Calu3 (cell line): ENCODE measurements around the gene FNBP1. TPM values are rescaled to one million over a fixed set of nuclear protein-coding genes. Genes with fewer than 3 reads are reported as not detected.

ENCODE experiments used
- BruUV-seq: library from RNA; stranded (reverse); fragments of 400-500 nt; replicated peaks from 2 replicates; lab custom pipeline; 2021; lab: Mats Ljungman, UMichigan
- CTCF ChIA-PET: fragments of 300-600 bp; sonication (Branson Sonifier 250); formaldehyde crosslinking; loops from one replicate; lab custom pipeline; 2022; ENCODE audit warnings: antibody characterized with exemption; lab: Charles Lee
- DNase-seq: peaks from one replicate; pipeline ENCODE4 v3.0.0; 2022
- H3K27ac Mint-ChIP-seq: one replicate; pipeline ENCODE4 v1.8.0; 2022; ENCODE audit warnings: mixed read lengths; ENCODE audit not compliant: unreplicated experiment
- H3K27me3 Mint-ChIP-seq: one replicate; pipeline ENCODE4 v1.8.0; 2022; ENCODE audit warnings: mixed read lengths; ENCODE audit not compliant: unreplicated experiment
- H3K36me3 Mint-ChIP-seq: one replicate; pipeline ENCODE4 v1.8.0; 2022; ENCODE audit warnings: mild to moderate bottlenecking, moderate library complexity, mixed read lengths; ENCODE audit not compliant: insufficient read depth, unreplicated experiment
- H3K4me1 Mint-ChIP-seq: one replicate; pipeline ENCODE4 v1.8.0; 2022; ENCODE audit warnings: mild to moderate bottlenecking, low read depth, mixed read lengths; ENCODE audit not compliant: unreplicated experiment
- H3K4me3 Mint-ChIP-seq: one replicate; pipeline ENCODE4 v1.8.0; 2022; ENCODE audit warnings: mild to moderate bottlenecking, low read depth, moderate library complexity, mixed read lengths; ENCODE audit not compliant: unreplicated experiment
- H3K9me3 Mint-ChIP-seq: one replicate; pipeline ENCODE4 v1.8.0; 2022; ENCODE audit warnings: low read depth, mixed read lengths; ENCODE audit not compliant: unreplicated experiment
- CTCF ChIP-seq: fragments of 200-600 bp; IDR thresholded peaks from one replicate; pipeline ENCODE4 v1.8.0; 2022; ENCODE audit warnings: antibody characterized with exemption; ENCODE audit not compliant: unreplicated experiment
- intact Hi-C: fragments of 100-400 bp; cut with micrococcal nuclease; formaldehyde crosslinking; loops from one replicate; pipeline ENCODE4 v1.10.0; 2022; ENCODE audit not compliant: unreplicated experiment
- total RNA-seq: library from RNA; stranded (reverse); gene quantifications from 2 replicates; pipeline ENCODE4 v1.2.3, GENCODE V29; 2022

Gene FNBP1
- total RNA-seq, 1 experiment from 2014 or later: 9.9 TPM

GRCh38 chr9:130058887-130059286 lies 15.9 kb upstream of the FNBP1 start:
- Mint-ChIP-seq H3K9me3 (no peaks in the 10 kb centered on the region), H3K27ac (no peak overlapping the region), H3K4me1 (peaks cover 9% of the 10 kb centered on the region), H3K4me3 (no peak overlapping the region), H3K27me3 (no peaks in the 10 kb centered on the region), H3K36me3 (peaks cover 18% of the 10 kb centered on the region)
- no peak for DNase-seq
- intact Hi-C loops: no loop called here
- TF ChIP-seq CTCF: no peak
- no TSS peak for BruUV-seq
- CTCF ChIA-PET: no interaction called here

GRCh38 chr9:130058154-130058553 lies 15.2 kb upstream of the FNBP1 start:
- no peak for TF ChIP-seq CTCF
- intact Hi-C loops: no loop called here
- Mint-ChIP-seq H3K9me3 (no peaks in the 10 kb centered on the region), H3K4me1 (peaks cover 9% of the 10 kb centered on the region), H3K4me3 (no peak overlapping the region), H3K36me3 (peaks cover 25% of the 10 kb centered on the region), H3K27me3 (no peaks in the 10 kb centered on the region), H3K27ac (no peak overlapping the region)
- BruUV-seq: no TSS peak
- no peak for DNase-seq
- CTCF ChIA-PET: no interaction called here

- DNase-seq: no peak
- intact Hi-C loops: no loop called here
- Mint-ChIP-seq H3K36me3 (peaks cover 20% of the 10 kb centered on the region), H3K27ac (no peak overlapping the region), H3K9me3 (no peaks in the 10 kb centered on the region), H3K4me3 (peak overlapping the region; percentile 85), H3K27me3 (no peaks in the 10 kb centered on the region), H3K4me1 (no peaks in the 10 kb centered on the region)
- BruUV-seq: no TSS peak
- CTCF ChIA-PET: interaction anchor here (0.7 kb wide), 1 partner anchor 1720 kb away, joined by 4 read pairs; no protein-coding TSS in a partner anchor
- TF ChIP-seq CTCF: no peak
These were observed 11.8 kb upstream of the FNBP1 start for GRCh38 chr9:130054820-130055219.

DNA sequence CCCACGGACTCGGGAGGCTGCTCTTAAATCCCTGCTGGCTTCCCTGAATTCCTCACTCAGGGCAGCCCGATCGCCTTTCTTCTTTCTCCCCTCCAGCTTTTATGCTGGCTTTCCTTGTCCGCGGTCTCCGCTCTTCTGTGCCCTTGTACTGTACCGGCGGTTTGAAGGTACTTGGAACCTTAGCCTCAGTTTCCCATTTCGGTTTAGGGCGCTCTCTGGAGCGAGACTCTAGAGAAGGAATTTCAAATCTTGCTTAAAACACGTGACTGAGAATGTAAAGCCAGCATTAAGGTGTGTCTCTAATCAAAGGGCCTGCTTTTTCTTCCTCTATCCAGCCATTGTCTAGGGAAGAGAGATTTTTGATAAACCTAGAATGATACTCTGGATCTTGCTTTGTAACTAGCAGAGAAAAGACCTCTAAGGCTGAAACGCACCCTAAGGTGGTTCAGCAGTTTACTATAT lies 11.4 kb upstream of the FNBP1 start:
- H3K9me3 Mint-ChIP-seq: no peaks in the 10 kb centered on the region
- peak overlapping the region; percentile 85 for H3K4me3 Mint-ChIP-seq
- CTCF ChIA-PET: interaction anchor here (0.5 kb wide), 1 partner anchor 44 kb away, joined by 4 read pairs; no protein-coding TSS in a partner anchor
- TF ChIP-seq CTCF: no peak
- intact Hi-C loops: no loop called here
- H3K4me1 Mint-ChIP-seq: no peaks in the 10 kb centered on the region
- DNase-seq: no peak
- H3K27ac Mint-ChIP-seq: peak overlapping the region; percentile 85
- BruUV-seq: TSS peak; percentile 65
- H3K36me3 Mint-ChIP-seq: peaks cover 20% of the 10 kb centered on the region
- H3K27me3 Mint-ChIP-seq: no peaks in the 10 kb centered on the region
